OCI-LY7 (cell line): ENCODE data around the gene DNAJC27. TPM values are rescaled to one million over a fixed set of nuclear protein-coding genes. Genes with fewer than 3 reads are reported as not detected.

Experiments
- BruUV-seq: library from RNA; stranded (reverse); fragments of 400-500 nt; replicated peaks from 2 replicates; lab custom pipeline; 2021; lab: Mats Ljungman, UMichigan
- CTCF ChIA-PET: fragments of 300-600 bp; sonication (Branson Sonifier 250); formaldehyde crosslinking; loops from one replicate; lab custom pipeline; 2022; ENCODE audit warnings: antibody characterized with exemption; ENCODE audit not compliant: unreplicated experiment; lab: Charles Lee
- POLR2A ChIA-PET: fragments of 300-600 bp; sonication (Branson Sonifier 250); formaldehyde crosslinking; loops from one replicate; lab custom pipeline; 2022; ENCODE audit warnings: antibody characterized with exemption; lab: Charles Lee
- DNase-seq: peaks from one replicate; pipeline ENCODE4 v3.0.0-alpha.2; 2015; ENCODE audit warnings: low spot score
- H2AFZ ChIP-seq: fragments of 200-600 bp; sonication (generic), shearing (Covaris generic); 2 replicates; pipeline ENCODE4 v1.6.1; 2014; ENCODE audit warnings: mild to moderate bottlenecking, antibody characterized with exemption, low read length, moderate library complexity
- H3K27ac ChIP-seq: fragments of 200-600 bp; sonication (generic); 2 replicates; pipeline ENCODE4 v1.5.1; 2014; ENCODE audit warnings: mixed run types, low read depth, mild to moderate bottlenecking, moderate library complexity, low read length, inconsistent platforms; ENCODE audit not compliant: poor library complexity, severe bottlenecking
- H3K36me3 ChIP-seq: fragments of 200-600 bp; sonication (generic); 2 replicates; pipeline ENCODE4 v1.6.1; 2014; ENCODE audit warnings: mild to moderate bottlenecking, antibody characterized with exemption, low read length, moderate library complexity, mixed read lengths; ENCODE audit not compliant: insufficient read depth
- H3K4me1 ChIP-seq: fragments of 200-600 bp; sonication (generic); 2 replicates; pipeline ENCODE4 v1.5.1; 2014; ENCODE audit warnings: mild to moderate bottlenecking, low read length; ENCODE audit not compliant: insufficient read depth, poor library complexity, severe bottlenecking
- H3K4me2 ChIP-seq: fragments of 200-600 bp; sonication (generic); 2 replicates; pipeline ENCODE4 v1.6.1; 2014; ENCODE audit warnings: mild to moderate bottlenecking, low read length
- H3K4me3 ChIP-seq: fragments of 200-600 bp; sonication (generic); 2 replicates; pipeline ENCODE4 v1.5.1; 2014; ENCODE audit warnings: mild to moderate bottlenecking, low read depth, low read length; ENCODE audit not compliant: poor library complexity, severe bottlenecking
- H3K79me2 ChIP-seq: fragments of 200-600 bp; sonication (generic); 2 replicates; pipeline ENCODE4 v1.6.1; 2016; ENCODE audit warnings: low read depth, mild to moderate bottlenecking, low read length, moderate library complexity, mixed read lengths; ENCODE audit not compliant: insufficient read depth
- H3K9me2 ChIP-seq: fragments of 200-600 bp; sonication (generic); 2 replicates; pipeline ENCODE4 v1.6.1; 2016; ENCODE audit warnings: mild to moderate bottlenecking, low read length, mixed read lengths; ENCODE audit not compliant: insufficient read depth
- H3K9me3 ChIP-seq: fragments of 200-600 bp; sonication (generic); 2 replicates; pipeline ENCODE4 v1.6.1; 2014; ENCODE audit warnings: mild to moderate bottlenecking, mixed run types, low read length, mixed read lengths
- H4K20me1 ChIP-seq: fragments of 200-600 bp; sonication (generic); 2 replicates; pipeline ENCODE4 v1.6.1; 2014; ENCODE audit warnings: mild to moderate bottlenecking, antibody characterized with exemption, low read length, moderate library complexity, mixed read lengths; ENCODE audit not compliant: insufficient read depth
- CTCF ChIP-seq: fragments of 200-600 bp; sonication (generic); conservative IDR thresholded peaks from 2 replicates; pipeline ENCODE4 v1.5.1; 2014; ENCODE audit warnings: mild to moderate bottlenecking, antibody characterized with exemption, low read length, moderate library complexity, mixed read lengths
- EZH2phosphoT487 ChIP-seq: fragments of 200-600 bp; sonication (generic); IDR thresholded peaks from 2 replicates; pipeline ENCODE4 v1.6.1; 2018; ENCODE audit warnings: low read depth, borderline replicate concordance, mild to moderate bottlenecking, mixed run types, antibody characterized with exemption, low read length, moderate library complexity, mixed read lengths
- intact Hi-C: fragments of 100-400 bp; cut with micrococcal nuclease; formaldehyde crosslinking; loops from one replicate; pipeline ENCODE4 v1.10.0; 2022; ENCODE audit not compliant: unreplicated experiment
- total RNA-seq, 2 experiments: library from RNA; depleted of rRNA in 1 of 2; stranded (reverse); fragments of >200 nt in 1 of 2; shearing (Covaris generic) in 1 of 2; gene quantifications; 2 replicates each; pipeline ENCODE4 v1.2.3, GENCODE V29; 2014 to 2022

DNAJC27 gene
- total RNA-seq, 2 experiments from 2014 or later: 3.6 to 6.6 TPM

- no peak overlapping the region for H3K27ac ChIP-seq
- BruUV-seq: no TSS peak
- no peaks in the 10 kb centered on the region for H3K9me2 ChIP-seq
- H3K9me3 ChIP-seq: no peaks in the 10 kb centered on the region
- ChIA-PET POLR2A (interaction anchor here (0.5 kb wide), 1 partner anchor 828 kb away, joined by 3 read pairs; no protein-coding TSS in a partner anchor), CTCF (interaction anchor here (0.6 kb wide), 1 partner anchor 9 kb away, joined by 3 read pairs; no protein-coding TSS in a partner anchor)
- peaks cover 27% of the 10 kb centered on the region for H3K79me2 ChIP-seq
- no peak overlapping the region for H2AFZ ChIP-seq
- peaks cover 32% of the 10 kb centered on the region for H3K4me1 ChIP-seq
- intact Hi-C loops: no loop called here
- peak overlapping the region; percentile 95 for H3K4me2 ChIP-seq
- DNase-seq: no peak
- peak overlapping the region; percentile 78 for H3K4me3 ChIP-seq
- TF ChIP-seq EZH2phosphoT487 (no peak), CTCF (no peak)
- no peaks in the 10 kb centered on the region for H4K20me1 ChIP-seq
- H3K36me3 ChIP-seq: peaks cover 40% of the 10 kb centered on the region
These were observed 53.9 kb downstream of the DNAJC27 start for GRCh38 chr2:24917731-24918325.

GRCh38 chr2:24917086-24917485, 54.7 kb downstream of the DNAJC27 start:
- Histone ChIP-seq H3K4me3 (peak overlapping the region; percentile 78), H3K9me3 (no peaks in the 10 kb centered on the region), H3K27ac (no peak overlapping the region), H3K4me2 (peak overlapping the region; percentile 95), H3K4me1 (peaks cover 32% of the 10 kb centered on the region), H2AFZ (no peak overlapping the region), H3K36me3 (peaks cover 47% of the 10 kb centered on the region), H3K79me2 (peaks cover 27% of the 10 kb centered on the region), H4K20me1 (no peaks in the 10 kb centered on the region), H3K9me2 (no peaks in the 10 kb centered on the region)
- DNase-seq: no peak
- intact Hi-C loops: no loop called here
- ChIA-PET POLR2A (no interaction called here), CTCF (no interaction called here)
- no peak for TF ChIP-seq EZH2phosphoT487
- TF ChIP-seq CTCF: no peak
- BruUV-seq: no TSS peak

GRCh38 chr2:24915796-24916195, 56.0 kb downstream of the DNAJC27 start:
- POLR2A ChIA-PET: interaction anchor here (0.7 kb wide), 1 partner anchor 120 kb away, joined by 3 read pairs; no protein-coding TSS in a partner anchor
- no peak overlapping the region for H2AFZ ChIP-seq
- peaks cover 27% of the 10 kb centered on the region for H3K79me2 ChIP-seq
- H3K9me3 ChIP-seq: no peaks in the 10 kb centered on the region
- peaks cover 58% of the 10 kb centered on the region for H3K36me3 ChIP-seq
- no peak for DNase-seq
- TF ChIP-seq EZH2phosphoT487 (no peak), CTCF (no peak)
- H4K20me1 ChIP-seq: no peaks in the 10 kb centered on the region
- H3K27ac ChIP-seq: no peak overlapping the region
- peaks cover 28% of the 10 kb centered on the region for H3K4me1 ChIP-seq
- no peak overlapping the region for H3K4me2 ChIP-seq
- no TSS peak for BruUV-seq
- intact Hi-C loops: no loop called here
- H3K9me2 ChIP-seq: no peaks in the 10 kb centered on the region
- no peak overlapping the region for H3K4me3 ChIP-seq
- CTCF ChIA-PET: no interaction called here
